A549 (cell line): ENCODE data around the gene GPLD1. TPM values are rescaled to one million over a fixed set of nuclear protein-coding genes. Genes with fewer than 3 reads are reported as not detected.

Experiments used
- ATAC-seq, 2 experiments: fragments of 200-7000 bp in 1 of 2; fragments of >200 bp in 1 of 2; cut with Nextera tagmentation in 1 of 2; cut with Tn5 transposase in 1 of 2; 3 replicates each; pipeline versions ENCODE4 v1.8.0 to v1.9.1; 2018 to 2020; ENCODE audit warnings: mild to moderate bottlenecking in 1 of 2, moderate library complexity in 1 of 2
- CTCF ChIA-PET: fragments of 300-600 bp; sonication (Branson Sonifier 250); formaldehyde crosslinking; extraction: SDS; loops from one replicate; lab custom pipeline; 2021; ENCODE audit warnings: antibody characterized with exemption, inconsistent platforms; lab: Yijun Ruan, JAX
- POLR2A ChIA-PET: fragments of 350-600 bp; formaldehyde crosslinking; extraction: SDS; loops from one replicate; lab custom pipeline; 2021; ENCODE audit warnings: antibody characterized with exemption, inconsistent platforms; lab: Yijun Ruan, JAX
- DNase-seq, 2 experiments: peaks; one replicate each; pipeline versions ENCODE4 v3.0.0 to v3.0.0-alpha.2; 2011 to 2016; ENCODE audit warnings: low read depth in 1 of 2, low spot score in 1 of 2
- FAIRE-seq: peaks from 2 replicates; lab custom pipeline; 2011; peaks lifted over from hg19 to GRCh38; lab: Jason Lieb, UNC
- H3K27ac ChIP-seq, 2 experiments: fragments of >200 bp; sonication (Bioruptor Twin); formaldehyde crosslinking; 3 replicates each; pipeline ENCODE4 v1.5.1; 2016 to 2017
- H3K4me1 ChIP-seq: fragments of >200 bp; sonication (Bioruptor Twin); formaldehyde crosslinking; 3 replicates; pipeline ENCODE4 v1.6.1; 2016
- H3K4me2 ChIP-seq: fragments of >200 bp; sonication (Bioruptor Twin); formaldehyde crosslinking; 3 replicates; pipeline ENCODE4 v1.6.1; 2016
- H3K4me3 ChIP-seq: fragments of >200 bp; sonication (Bioruptor Twin); formaldehyde crosslinking; 3 replicates; pipeline ENCODE4 v1.5.1; 2016
- H3K9me3 ChIP-seq: fragments of >200 bp; sonication (Bioruptor Twin); formaldehyde crosslinking; 3 replicates; pipeline ENCODE4 v1.6.1; 2016
- BCL3 ChIP-seq: fragments of >200 bp; sonication (Bioruptor Twin); formaldehyde crosslinking; IDR thresholded peaks from 3 replicates; pipeline ENCODE4 v1.6.1; 2016
- BHLHE40 ChIP-seq: IDR thresholded peaks from 2 replicates; pipeline ENCODE4 v1.6.1; 2012; ENCODE audit warnings: low read depth, low read length, inconsistent platforms
- CBX2 ChIP-seq: fragments of 200-600 bp; sonication (generic); IDR thresholded peaks from 2 replicates; pipeline ENCODE4 v1.6.1; 2016; ENCODE audit warnings: low read depth, mild to moderate bottlenecking, borderline replicate concordance
- EHF ChIP-seq: fragments of 250-450 bp; sonication (Bioruptor Pico); IDR thresholded peaks from 2 replicates; pipeline ENCODE4 v1.5.0; 2020; ENCODE audit warnings: mild to moderate bottlenecking
- EP300 ChIP-seq, 2 experiments: fragments of >200 bp; sonication (Bioruptor Twin); formaldehyde crosslinking; IDR thresholded peaks; 2 replicates in 1 of 2; 3 replicates in 1 of 2; pipeline ENCODE4 v1.6.1; 2016 to 2017
- FOSB ChIP-seq: fragments of 250-450 bp; sonication (Bioruptor Pico); IDR thresholded peaks from 2 replicates; pipeline ENCODE4 v1.5.0; 2020; ENCODE audit warnings: mild to moderate bottlenecking, moderate library complexity
- GATA3 ChIP-seq: IDR thresholded peaks from 2 replicates; pipeline ENCODE4 v1.6.1; 2012; ENCODE audit warnings: borderline replicate concordance
- HDAC2 ChIP-seq: fragments of 200-600 bp; sonication (generic); IDR thresholded peaks from 2 replicates; pipeline ENCODE4 v1.6.1; 2016
- HES2 ChIP-seq: fragments of >200 bp; sonication (Bioruptor Twin); formaldehyde crosslinking; IDR thresholded peaks from 2 replicates; pipeline ENCODE4 v1.6.1; 2016
- HOXA7 ChIP-seq: fragments of 250-450 bp; sonication (Bioruptor Pico); IDR thresholded peaks from 2 replicates; pipeline ENCODE4 v1.5.0; 2020; ENCODE audit warnings: mild to moderate bottlenecking, moderate library complexity
- HOXB5 ChIP-seq: fragments of 250-450 bp; sonication (Bioruptor Pico); IDR thresholded peaks from 2 replicates; pipeline ENCODE4 v1.5.0; 2020; ENCODE audit warnings: mild to moderate bottlenecking, moderate library complexity
- JUN ChIP-seq, 2 experiments: fragments of >200 bp; sonication (Bioruptor Twin); formaldehyde crosslinking; IDR thresholded peaks; 2 replicates in 1 of 2; 3 replicates in 1 of 2; pipeline ENCODE4 v1.6.1; 2016 to 2017
- MAZ ChIP-seq: fragments of 150-350 bp; IDR thresholded peaks from 2 replicates; pipeline ENCODE4 v1.6.1; 2014; ENCODE audit warnings: antibody characterized with exemption, low read depth, low read length, borderline replicate concordance
- MYC ChIP-seq: IDR thresholded peaks from 2 replicates; pipeline ENCODE4 v1.6.1; 2012; ENCODE audit warnings: mild to moderate bottlenecking, inconsistent platforms, low read length, improper control_type of control experiment, borderline replicate concordance
- NFE2L2 ChIP-seq: fragments of 150-350 bp; conservative IDR thresholded peaks from 2 replicates; pipeline ENCODE4 v1.6.1; 2014; ENCODE audit warnings: low read length
- POLR2A ChIP-seq: IDR thresholded peaks from 2 replicates; pipeline ENCODE4 v1.6.1; 2012; ENCODE audit warnings: mild to moderate bottlenecking, low read length
- POLR2AphosphoS2 ChIP-seq: conservative IDR thresholded peaks from 2 replicates; pipeline ENCODE4 v1.6.1; 2012; ENCODE audit warnings: low read length, improper control_type of control experiment, inconsistent platforms
- RARB ChIP-seq: fragments of 250-450 bp; sonication (Bioruptor Pico); IDR thresholded peaks from 2 replicates; pipeline ENCODE4 v1.8.0; 2021; ENCODE audit warnings: mild to moderate bottlenecking, moderate library complexity
- RCOR1 ChIP-seq: fragments of 150-350 bp; IDR thresholded peaks from 2 replicates; pipeline ENCODE4 v1.6.1; 2014; ENCODE audit warnings: antibody characterized with exemption, low read length, low read depth
- TP53 ChIP-seq: fragments of 250-450 bp; sonication (Bioruptor Pico); IDR thresholded peaks from 2 replicates; pipeline ENCODE4 v1.5.0; 2021; ENCODE audit warnings: mild to moderate bottlenecking, moderate library complexity
- ZC3H11A ChIP-seq: fragments of 450-650 bp; IDR thresholded peaks from 2 replicates; pipeline ENCODE4 v1.6.1; 2014; ENCODE audit warnings: antibody characterized with exemption, mild to moderate bottlenecking
- ZFP36 ChIP-seq: fragments of 450-650 bp; IDR thresholded peaks from 2 replicates; pipeline ENCODE4 v1.6.1; 2014; ENCODE audit warnings: borderline replicate concordance; ENCODE audit not compliant: partially characterized antibody
- ZSCAN20 ChIP-seq: fragments of 250-450 bp; sonication (Bioruptor Pico); IDR thresholded peaks from 2 replicates; pipeline ENCODE4 v1.8.0; 2022; ENCODE audit warnings: mild to moderate bottlenecking, moderate library complexity
- WGBS: methylation state at CpG from one replicate; pipeline ENCODE4 v1.1.6; 2017; ENCODE audit errors: missing lambda C conversion rate; 5-methylcytosine and 5-hydroxymethylcytosine counted together
- polyA plus RNA-seq, 4 experiments: library from polyadenylated mRNA; depleted of rRNA in 3 of 4; stranded (reverse); fragments of >200 nt; fragmentation: RNase III in 1 of 4; extraction: RNeasy Plus Mini Kit Qiagen cat#74134 plus additional on column Dnase treatment in 1 of 4; gene quantifications; 2 replicates in 3 of 4; 3 replicates in 1 of 4; pipeline ENCODE4 v1.2.3, GENCODE V29; 2011 to 2017
- TF ChIP-seq, protein P1 (sequence below): IDR thresholded peaks from 2 replicates; pipeline ENCODE4 v1.6.1; 2012; ENCODE audit warnings: low read depth, borderline replicate concordance
- TF ChIP-seq, protein P2 (sequence below): fragments of 450-650 bp; IDR thresholded peaks from 2 replicates; pipeline ENCODE4 v1.6.1; 2014; ENCODE audit warnings: antibody characterized with exemption

The GPLD1 gene
- polyA plus RNA-seq, 2 of the 4 experiments (the other 2 are of a cell fraction), result 1.3 to 2.6 TPM

DNA sequence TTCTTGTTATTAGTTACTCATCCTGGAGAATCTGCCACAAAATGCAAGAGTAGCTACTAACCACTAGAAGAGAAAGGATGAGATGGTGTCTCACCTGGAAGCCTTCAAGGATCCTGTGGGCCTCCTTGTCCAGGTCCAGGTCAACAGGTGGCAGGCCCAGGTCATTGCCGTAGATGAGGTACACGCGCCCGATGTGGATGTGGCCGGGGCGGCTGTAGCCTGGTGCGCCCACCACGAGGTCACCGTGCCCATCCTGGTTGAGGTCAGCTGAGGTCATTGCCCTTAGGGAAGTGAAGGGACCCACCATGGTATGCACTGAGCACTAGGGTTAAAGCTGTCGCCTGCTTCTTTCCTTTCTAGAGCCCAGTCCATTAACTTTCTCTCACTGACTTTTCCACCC lies 35.5 kb downstream of the GPLD1 start:
- Histone ChIP-seq H3K4me1 (no peaks in the 10 kb centered on the region), H3K27ac (no peak overlapping the region), H3K9me3 (no peaks in the 10 kb centered on the region), H3K4me3 (no peak overlapping the region), H3K4me2 (no peak overlapping the region)
- FAIRE-seq, result no peak
- ATAC-seq, result no peak
- 98% methylated on average over 10 of the region's 10 CpGs for WGBS
- POLR2A ChIA-PET, result no interaction called here
- TF ChIP-seq NFE2L2, result no peak
- TF ChIP-seq, protein P1, sequence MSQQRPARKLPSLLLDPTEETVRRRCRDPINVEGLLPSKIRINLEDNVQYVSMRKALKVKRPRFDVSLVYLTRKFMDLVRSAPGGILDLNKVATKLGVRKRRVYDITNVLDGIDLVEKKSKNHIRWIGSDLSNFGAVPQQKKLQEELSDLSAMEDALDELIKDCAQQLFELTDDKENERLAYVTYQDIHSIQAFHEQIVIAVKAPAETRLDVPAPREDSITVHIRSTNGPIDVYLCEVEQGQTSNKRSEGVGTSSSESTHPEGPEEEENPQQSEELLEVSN, result no peak
- no peak for TF ChIP-seq RCOR1
- no peak for TF ChIP-seq ZSCAN20 (CRISPR knock-in tag)
- TF ChIP-seq EP300 (IDR thresholded peaks at IDR 0.05), result no peak
- TF ChIP-seq BHLHE40, result no peak
- no peak for TF ChIP-seq POLR2A
- TF ChIP-seq RARB (CRISPR knock-in tag), result no peak
- TF ChIP-seq POLR2AphosphoS2, result no peak
- TF ChIP-seq GATA3, result no peak
- CTCF ChIA-PET, result interaction anchor here (0.8 kb wide), 1 partner anchor 171 kb away, joined by 3 read pairs; no protein-coding TSS in a partner anchor
- no peak for DNase-seq

GRCh38 chr6:24451581-24452388 lies 37.6 kb downstream of the GPLD1 start:
- TF ChIP-seq JUN (IDR thresholded peaks at IDR 0.05) (no peak), MYC (no peak), ZC3H11A (no peak), TP53 (CRISPR knock-in tag) (no peak), EHF (CRISPR knock-in tag) (no peak), FOSB (CRISPR knock-in tag) (no peak), HDAC2 (no peak), HOXA7 (CRISPR knock-in tag) (no peak), HES2 (no peak), HOXB5 (CRISPR knock-in tag) (no peak), BCL3 (no peak)
- Histone ChIP-seq H3K4me1 (no peaks in the 10 kb centered on the region), H3K4me2 (no peak overlapping the region), H3K9me3 (no peaks in the 10 kb centered on the region), H3K4me3 (no peak overlapping the region), H3K27ac (no peak overlapping the region)
- DNase-seq, result no peak
- POLR2A ChIA-PET, result interaction anchor here (0.7 kb wide), 1 partner anchor 58 kb away, joined by 3 read pairs; no protein-coding TSS in a partner anchor
- no peak for FAIRE-seq
- ATAC-seq, result no peak
- WGBS, result 90% methylated on average over 13 of the region's 13 CpGs
- CTCF ChIA-PET, result no interaction called here

DNA sequence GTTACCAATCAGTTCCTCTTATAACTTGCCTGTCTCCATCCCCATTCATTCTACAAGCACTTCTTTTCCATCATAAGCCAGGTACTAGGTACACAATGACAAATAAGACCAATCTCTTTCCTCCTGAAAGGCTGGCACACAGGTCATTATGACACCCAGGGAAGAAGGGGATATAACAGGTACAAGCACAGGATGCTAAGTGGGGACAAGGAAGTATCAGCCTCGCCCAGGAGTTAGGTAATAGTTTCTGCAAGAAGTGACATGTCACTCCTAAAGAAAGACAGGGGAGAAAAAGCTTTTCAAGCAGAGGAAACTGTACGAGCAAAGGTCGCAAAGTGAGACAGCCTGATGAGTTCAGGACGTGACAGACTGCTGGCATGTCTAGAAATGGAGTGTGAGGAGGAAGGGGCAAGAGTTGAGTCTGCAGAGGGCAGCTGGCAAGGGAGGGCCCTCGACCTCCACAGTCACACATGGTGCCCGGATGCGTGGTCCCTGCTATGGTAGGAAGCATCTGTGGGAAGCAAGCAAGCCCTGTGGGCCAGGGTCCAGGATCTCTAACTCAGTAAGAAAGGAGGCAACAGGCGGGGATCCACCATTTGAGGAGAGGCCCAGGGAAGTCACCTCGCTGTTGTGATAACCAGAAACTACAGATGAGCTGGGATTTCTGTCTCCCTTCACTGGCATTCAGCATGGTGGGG lies 40.4 kb downstream of the GPLD1 start:
- no peak overlapping the region for H3K27ac ChIP-seq
- H3K4me3 ChIP-seq, result no peak overlapping the region
- no peak for ATAC-seq
- H3K4me2 ChIP-seq, result no peak overlapping the region
- 74% methylated on average over 9 of the region's 9 CpGs for WGBS
- H3K4me1 ChIP-seq, result no peaks in the 10 kb centered on the region
- POLR2A ChIA-PET, result no interaction called here
- TF ChIP-seq ZSCAN20 (CRISPR knock-in tag) (no peak), CBX2 (no peak), RARB (CRISPR knock-in tag) (no peak), HOXA7 (CRISPR knock-in tag) (no peak), MAZ (no peak), ZFP36 (no peak)
- TF ChIP-seq, protein P2, sequence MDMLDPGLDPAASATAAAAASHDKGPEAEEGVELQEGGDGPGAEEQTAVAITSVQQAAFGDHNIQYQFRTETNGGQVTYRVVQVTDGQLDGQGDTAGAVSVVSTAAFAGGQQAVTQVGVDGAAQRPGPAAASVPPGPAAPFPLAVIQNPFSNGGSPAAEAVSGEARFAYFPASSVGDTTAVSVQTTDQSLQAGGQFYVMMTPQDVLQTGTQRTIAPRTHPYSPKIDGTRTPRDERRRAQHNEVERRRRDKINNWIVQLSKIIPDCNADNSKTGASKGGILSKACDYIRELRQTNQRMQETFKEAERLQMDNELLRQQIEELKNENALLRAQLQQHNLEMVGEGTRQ, result no peak
- no peak for DNase-seq
- no peaks in the 10 kb centered on the region for H3K9me3 ChIP-seq
- CTCF ChIA-PET, result interaction anchor here (1.3 kb wide), 1 partner anchor 34 kb away, joined by 3 read pairs; no protein-coding TSS in a partner anchor
- FAIRE-seq, result no peak
